Fibroblast of skin of scalp (primary cell): ENCODE measurements around the gene COG1. TPM values are rescaled to one million over a fixed set of nuclear protein-coding genes. Genes with fewer than 3 reads are reported as not detected.
"Not testable (repeated sequence)": the region's sequence is repeated elsewhere in the genome, so short reads cannot be mapped to it uniquely, and the experiment has no call there.

Source experiments
- DNase-seq: peaks from one replicate; pipeline ENCODE4 v3.0.0-alpha.2; 2013
- polyA plus RNA-seq, 2 experiments: library from polyadenylated mRNA; unstranded; fragments of 120-200 nt; gene quantifications; one replicate each; pipeline ENCODE4 v1.2.1, GENCODE V29; 2013; ENCODE audit not compliant: insufficient read length in 2 of 2

Gene COG1, protein sequence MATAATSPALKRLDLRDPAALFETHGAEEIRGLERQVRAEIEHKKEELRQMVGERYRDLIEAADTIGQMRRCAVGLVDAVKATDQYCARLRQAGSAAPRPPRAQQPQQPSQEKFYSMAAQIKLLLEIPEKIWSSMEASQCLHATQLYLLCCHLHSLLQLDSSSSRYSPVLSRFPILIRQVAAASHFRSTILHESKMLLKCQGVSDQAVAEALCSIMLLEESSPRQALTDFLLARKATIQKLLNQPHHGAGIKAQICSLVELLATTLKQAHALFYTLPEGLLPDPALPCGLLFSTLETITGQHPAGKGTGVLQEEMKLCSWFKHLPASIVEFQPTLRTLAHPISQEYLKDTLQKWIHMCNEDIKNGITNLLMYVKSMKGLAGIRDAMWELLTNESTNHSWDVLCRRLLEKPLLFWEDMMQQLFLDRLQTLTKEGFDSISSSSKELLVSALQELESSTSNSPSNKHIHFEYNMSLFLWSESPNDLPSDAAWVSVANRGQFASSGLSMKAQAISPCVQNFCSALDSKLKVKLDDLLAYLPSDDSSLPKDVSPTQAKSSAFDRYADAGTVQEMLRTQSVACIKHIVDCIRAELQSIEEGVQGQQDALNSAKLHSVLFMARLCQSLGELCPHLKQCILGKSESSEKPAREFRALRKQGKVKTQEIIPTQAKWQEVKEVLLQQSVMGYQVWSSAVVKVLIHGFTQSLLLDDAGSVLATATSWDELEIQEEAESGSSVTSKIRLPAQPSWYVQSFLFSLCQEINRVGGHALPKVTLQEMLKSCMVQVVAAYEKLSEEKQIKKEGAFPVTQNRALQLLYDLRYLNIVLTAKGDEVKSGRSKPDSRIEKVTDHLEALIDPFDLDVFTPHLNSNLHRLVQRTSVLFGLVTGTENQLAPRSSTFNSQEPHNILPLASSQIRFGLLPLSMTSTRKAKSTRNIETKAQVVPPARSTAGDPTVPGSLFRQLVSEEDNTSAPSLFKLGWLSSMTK
- 29.1 TPM for polyA plus RNA-seq (2013, experiment 1 of 2; ENCODE audit: insufficient read length)
- 26.3 TPM for polyA plus RNA-seq (2013, experiment 2 of 2; ENCODE audit: insufficient read length)

DNA sequence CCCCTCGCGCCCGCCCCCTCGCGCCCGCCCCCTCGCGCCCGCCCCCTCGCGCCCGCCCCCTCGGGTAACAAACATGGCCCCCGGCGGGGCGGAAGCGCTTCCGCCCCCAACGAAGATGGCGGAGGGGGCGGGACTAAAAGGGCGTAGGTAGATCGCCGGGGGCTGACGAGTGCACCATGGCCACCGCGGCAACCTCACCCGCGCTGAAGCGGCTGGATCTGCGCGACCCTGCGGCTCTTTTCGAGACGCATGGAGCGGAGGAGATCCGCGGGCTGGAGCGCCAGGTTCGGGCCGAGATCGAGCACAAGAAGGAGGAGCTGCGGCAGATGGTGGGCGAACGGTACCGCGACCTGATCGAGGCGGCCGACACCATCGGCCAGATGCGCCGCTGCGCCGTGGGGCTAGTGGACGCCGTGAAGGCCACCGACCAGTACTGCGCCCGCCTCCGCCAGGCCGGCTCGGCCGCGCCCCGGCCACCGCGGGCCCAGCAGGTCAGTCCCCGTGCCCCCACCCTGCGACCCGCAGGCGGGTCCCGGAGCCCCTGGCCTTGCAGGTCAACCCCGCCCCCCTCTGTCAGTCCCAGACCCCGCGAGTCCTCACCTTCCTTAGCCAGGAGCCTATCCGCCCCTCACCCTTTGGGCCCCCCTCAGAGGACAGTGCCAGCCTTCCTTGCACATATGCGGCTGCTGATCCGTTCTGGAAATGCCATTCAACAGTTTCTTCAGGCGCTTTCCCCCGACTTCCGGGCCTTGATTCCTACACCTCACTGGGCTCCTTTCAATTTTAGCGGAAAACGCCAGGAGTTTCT, at the start of gene COG1:
Gene COG1, plus strand, starts transcription at position 162 of the 808 bp plus-strand sequence. Its CDS starts 15 bp downstream, at position 177.
- peak; percentile 91 for DNase-seq

DNA sequence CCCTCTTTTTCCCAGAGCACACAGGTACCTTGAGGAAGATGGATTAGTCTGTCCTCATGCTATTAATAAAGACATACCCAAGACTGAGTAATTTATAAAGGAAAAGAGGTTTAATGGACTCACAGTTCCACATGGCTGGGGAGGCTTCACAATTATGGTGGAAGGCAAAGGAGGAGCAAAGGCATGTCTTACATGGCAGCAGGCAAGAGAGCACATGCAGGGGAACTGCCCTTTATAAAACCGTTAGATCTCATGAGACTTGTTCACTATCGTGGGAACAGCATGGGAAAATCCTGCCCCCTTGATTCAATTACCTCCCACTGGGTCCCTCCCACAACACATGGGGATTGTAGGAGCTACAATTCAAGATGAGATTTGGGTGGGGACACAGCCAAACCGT, 48.6 kb upstream of the COG1 start:
- DNase-seq, result not testable (repeated sequence)

DNA sequence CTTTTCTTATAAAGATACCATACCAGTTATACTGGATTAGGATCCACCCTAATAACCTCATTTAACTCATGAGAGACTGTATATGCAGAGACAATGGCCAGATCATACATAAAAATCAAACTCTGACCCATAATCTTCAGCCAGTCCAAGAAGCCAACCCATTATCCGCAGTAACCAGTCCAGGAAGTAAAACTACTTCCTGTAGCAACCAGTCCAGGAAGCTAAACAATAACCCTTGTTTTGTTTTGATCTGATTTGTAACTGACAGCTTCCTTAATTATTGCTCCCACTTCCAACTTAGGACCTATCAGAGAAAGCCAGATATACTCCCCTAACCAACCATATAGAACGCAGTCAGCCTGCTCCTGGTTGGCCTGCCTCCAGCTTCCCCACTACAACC, 47.2 kb upstream of the COG1 start:
- DNase-seq, result no peak

DNA sequence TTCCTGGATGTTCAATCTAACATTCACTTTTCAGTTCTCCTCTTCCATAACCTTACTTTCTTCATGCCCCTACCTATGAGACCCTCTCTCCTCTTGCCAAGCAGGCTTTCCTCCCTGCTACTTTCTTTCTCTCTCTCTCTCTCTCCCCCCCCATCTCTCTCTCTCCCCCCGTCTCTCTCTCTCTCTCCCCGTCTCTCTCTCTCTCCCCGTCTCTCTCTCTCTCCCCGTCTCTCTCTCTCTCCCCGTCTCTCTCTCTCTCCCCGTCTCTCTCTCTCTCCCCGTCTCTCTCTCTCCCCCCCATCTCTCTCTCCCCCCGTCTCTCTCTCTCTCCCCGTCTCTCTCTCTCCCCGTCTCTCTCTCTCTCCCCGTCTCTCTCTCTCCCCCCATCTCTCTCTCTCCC, 45.1 kb upstream of the COG1 start:
- not testable (repeated sequence) for DNase-seq

DNA sequence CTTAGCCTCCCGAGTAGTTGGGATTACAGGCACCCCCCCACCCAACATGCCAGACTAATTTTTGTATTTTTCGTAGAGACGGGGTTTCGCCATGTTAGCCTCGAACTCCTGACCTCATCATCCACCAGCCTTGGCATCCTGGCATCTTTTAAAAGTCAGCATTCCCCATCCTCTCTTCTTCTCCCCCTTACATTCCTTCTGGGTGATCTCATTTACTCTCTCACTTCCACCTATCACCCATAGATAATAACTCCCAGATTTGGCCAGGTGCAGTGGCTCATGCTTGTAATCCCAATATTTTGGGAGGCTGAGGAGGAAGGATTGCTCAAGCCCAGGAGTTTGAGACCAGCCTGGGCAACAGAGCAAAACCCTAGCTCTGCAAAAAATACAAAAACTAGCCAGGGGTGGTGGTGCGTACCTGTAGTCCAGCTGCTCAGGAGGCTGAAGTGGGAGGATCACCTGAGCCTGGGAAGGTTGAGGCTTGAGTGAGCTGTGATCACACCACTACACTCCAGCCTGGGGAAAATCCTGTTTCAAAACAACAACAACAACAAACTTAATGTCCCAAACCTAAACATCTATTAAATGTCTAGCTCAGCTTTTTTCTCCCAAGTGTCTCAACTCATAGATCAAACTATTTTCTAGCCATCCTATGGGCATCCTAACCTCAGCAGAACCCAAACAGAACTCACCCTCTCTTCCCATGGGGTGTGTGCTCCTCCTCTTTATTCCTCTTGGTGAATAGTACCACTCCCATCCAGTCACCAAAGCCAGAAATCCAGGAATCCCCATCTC, 44.1 kb upstream of the COG1 start:
- no peak for DNase-seq

DNA sequence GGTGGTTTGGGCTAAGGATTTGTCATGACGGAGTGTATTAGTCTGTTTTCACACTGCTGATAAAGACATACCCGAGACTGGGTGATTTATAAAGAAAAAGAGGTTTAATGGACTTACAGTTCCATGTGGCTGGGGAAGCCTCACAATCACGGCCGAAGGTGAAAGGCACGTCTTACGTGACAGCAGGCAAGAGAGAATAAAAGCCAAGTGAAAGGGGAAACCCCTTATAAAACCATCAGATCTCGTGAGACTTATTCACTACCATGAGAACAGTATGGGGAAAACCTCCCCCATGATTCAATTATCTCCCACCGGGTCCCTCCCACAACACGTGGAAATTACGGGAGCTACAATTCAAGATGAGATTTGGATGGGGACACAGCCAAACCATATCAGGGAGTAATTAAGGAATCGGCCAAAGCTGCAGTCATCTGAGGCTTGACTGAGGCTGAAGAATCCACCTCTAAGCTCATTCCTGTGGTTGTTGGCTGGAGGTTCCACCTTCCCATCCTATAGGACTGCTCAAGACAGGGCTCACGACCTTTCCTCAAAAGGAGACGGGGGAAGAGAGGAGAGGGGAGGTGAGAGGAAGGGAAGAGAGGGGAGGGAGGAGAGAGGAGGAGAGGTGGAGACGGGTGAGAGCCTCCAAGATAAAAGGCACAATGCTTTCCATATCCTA, 42.1 kb upstream of the COG1 start:
- DNase-seq, result not testable (repeated sequence)

DNA sequence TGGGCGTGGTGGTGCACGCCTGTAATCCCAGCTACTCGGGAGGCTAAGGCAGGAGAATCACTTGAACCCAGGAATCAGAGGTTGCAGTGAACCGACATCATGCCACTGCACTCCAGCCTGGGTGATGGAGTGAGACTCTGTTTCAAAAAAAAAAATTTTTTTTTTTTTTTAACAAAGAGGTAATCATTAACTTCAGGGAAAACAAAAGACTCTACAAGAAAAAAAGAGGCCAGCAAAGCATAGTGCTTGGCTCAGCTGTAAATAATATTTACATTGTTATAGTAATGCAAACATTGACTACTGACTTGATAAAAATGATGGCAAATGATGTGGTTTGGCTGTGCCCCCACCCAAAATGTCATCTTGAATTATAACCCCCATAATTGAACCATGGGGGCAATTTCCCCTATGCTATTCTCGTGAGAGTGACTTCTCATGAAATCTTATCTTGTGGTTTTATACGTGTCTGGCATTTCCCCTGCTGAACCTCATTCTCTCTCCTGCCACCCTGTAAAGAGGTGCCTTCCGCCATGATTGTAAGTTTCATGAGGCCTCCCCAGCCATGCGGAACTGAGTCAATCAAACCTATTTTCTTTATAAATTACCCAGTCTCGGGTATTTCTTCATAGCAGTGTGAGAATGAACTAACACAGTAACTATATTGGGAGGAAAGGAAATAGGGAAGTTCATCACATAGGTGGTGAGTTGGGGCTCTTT, 40.8 kb upstream of the COG1 start:
- DNase-seq, result no peak

DNA sequence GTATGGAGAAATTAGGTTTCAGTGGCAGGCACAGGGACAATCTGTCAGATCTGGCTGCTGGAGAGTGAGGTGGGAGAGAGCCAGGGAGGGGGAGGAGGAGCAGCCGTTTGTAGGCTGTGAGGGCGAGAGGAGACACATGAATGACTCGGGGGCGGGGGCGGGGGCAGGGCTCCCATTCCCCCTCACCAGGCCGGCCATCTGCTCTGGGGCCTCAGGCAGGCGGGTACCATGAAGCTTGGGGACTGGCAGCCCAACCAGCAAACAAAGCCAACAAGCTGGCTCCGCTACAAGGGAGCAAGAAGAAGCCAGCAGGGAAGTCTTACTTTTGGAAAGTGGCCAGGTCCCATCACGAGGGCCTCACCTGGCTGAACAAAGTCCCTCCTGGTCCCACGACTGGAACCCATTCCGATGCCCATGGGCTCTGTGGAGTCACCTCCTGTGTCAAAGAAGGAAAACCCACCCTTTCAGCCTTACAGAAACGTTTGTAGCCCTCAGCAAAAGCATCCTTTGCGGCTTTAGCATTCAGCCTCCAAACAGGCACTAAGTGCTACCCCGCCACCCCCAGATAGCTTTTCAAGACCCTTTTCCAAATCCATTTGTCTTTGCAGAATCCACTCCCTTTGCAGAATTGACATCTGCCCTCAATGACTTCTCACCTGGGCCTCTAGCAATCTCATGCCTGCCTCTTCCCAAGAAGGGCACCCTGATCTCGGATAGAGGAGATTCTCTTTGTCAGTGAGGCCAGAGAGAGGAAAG, 37.3 kb upstream of the COG1 start:
- no peak for DNase-seq

DNA sequence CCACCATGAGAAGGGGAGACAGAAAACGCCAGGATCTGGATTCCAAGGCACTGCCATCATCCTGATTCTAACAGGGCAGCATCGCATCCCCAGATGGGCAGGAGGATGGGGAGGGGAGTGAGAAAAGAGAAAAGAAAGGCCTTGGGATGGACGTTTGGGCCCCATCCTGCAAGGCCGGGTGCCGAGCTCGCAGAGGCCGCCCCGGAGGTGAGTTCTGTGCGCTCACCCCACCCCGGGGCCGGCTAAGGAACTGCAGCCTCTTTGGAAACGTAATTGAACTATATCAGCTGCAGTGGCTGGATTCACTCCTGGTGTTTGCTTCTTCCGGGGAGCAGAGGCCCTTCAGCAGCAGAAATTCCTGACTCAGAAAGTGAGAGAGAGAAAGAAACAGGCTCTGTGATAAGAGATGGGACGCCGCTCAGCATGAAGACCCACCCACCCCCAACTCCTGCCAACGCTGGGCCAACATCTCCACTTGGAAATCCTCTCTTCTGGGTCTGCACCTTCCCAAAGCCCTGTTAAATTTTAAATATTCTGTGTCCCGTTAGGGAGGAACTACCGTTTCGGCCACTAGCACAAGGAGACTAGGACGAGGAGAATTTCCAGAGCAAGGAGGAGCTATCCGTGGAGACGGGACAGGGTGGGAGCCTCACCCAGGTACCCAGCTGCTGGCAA, 36.6 kb upstream of the COG1 start:
- peak; percentile 66 for DNase-seq

DNA sequence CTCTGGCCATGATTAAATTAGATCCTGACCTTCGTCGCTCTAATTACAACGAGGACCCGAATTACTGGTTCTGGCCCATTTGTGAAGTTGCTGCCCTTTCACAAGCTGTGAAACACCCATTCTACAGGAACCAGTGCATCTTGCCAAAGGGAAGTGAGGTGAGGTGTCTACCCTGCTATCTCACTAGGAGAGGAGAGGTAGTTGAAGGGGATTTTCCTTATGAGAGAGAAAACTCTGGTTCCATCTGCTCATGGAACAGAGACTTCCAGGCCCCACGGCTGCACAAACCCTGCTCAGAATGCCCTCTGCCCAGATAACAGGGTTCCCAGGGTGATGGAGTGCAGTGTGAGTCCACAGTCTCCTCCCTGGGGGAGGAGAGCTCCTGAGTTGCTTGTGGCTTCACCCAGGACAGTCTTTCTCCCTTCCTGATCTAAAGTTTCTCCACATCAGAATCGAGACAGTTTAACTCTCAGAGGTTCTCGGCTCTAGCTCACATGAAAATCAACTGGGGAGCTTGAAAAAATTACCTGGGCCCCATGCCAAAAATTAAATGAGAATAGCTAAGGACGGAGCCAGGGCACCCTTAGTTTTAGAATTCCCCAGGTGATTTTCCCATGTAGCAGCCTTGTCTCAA, 35.9 kb upstream of the COG1 start:
- no peak for DNase-seq

DNA sequence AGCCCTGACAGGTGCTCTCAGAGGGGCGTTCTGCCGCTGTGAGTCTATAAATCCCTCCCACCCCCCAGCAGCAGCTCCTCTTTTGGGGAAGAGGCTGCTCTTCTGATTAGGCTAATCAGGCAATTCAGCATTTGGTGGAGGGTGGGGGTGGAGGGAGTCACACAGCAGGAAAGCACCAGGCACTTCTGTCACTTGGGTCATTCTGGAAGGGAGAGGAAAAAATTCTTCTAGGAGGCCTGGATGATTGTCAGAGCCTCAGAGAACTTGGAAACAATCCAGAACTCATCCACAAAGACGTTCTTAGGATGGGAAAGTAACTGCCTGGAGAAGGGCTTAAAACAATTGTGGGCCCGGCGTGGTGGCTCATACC, 35.3 kb upstream of the COG1 start:
- peak; percentile 20 for DNase-seq

DNA sequence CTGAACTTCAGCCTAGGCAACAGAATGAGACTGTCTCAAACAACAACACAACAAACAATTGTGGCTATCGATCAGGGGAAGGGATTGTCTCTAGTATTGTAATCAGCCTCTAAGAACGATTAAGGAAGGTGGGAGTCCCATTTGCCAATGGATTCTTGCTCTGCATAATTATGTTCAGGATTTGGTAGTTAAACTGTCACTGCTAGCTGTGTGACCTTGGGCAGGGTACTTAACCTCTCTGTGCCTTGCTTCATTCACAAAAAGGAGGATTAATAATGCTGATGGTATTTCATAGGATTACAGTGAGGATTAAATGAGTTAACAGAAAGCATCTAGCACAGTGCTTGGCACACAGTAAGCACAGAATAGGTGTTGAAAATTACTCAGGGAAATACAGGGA, 34.7 kb upstream of the COG1 start:
- DNase-seq, result no peak

DNA sequence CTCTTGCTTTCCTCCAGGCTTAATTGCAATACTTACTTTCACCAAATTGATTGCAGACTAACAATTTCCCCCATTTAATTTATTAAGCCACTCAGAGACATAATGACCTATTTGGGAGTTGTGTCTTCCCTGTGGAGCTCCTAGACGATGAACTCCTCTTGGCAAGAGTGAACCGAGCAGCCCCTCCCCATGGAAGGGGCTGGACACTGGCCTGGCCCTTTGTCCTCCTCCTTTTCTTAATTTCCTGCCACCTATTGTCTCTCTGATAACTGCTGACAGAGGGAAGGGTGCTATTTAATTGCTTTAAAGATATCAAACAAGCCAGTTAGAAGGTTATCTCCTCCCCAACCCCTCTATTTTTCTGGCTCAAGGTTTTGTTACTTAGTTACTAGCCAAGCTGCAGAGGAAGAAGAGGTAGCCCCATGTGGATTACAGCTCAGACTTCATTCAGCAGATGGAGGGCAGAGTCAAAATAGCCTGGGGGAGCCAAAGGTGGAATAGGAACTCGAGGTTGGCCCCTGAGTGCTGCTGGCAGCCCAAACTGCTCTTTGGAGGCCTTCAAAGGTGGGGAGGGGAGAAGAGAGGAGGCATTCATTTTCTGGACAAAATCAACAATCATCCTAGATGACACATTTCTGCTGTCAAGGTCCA, 31.8 kb upstream of the COG1 start:
- no peak for DNase-seq

DNA sequence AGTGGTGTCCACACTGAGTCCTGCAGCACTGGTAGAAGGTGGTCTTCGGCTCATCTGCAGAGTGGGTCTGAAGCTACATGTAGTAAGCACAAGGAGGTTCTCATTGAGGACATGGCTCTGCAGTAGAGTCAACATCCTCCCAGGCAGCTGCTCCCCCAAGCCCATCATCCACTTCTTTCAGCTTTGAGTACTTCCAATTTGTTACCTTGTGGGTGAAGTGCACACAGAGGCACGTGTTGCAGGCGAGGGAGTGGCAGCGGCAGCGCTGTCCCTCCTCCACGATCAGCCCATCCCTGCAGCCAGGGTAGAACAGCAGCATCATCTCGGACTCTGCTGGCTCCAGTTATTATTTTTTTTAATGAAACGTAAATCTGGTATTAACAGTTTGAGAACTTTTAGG, 29.8 kb upstream of the COG1 start:
- DNase-seq, result no peak

DNA sequence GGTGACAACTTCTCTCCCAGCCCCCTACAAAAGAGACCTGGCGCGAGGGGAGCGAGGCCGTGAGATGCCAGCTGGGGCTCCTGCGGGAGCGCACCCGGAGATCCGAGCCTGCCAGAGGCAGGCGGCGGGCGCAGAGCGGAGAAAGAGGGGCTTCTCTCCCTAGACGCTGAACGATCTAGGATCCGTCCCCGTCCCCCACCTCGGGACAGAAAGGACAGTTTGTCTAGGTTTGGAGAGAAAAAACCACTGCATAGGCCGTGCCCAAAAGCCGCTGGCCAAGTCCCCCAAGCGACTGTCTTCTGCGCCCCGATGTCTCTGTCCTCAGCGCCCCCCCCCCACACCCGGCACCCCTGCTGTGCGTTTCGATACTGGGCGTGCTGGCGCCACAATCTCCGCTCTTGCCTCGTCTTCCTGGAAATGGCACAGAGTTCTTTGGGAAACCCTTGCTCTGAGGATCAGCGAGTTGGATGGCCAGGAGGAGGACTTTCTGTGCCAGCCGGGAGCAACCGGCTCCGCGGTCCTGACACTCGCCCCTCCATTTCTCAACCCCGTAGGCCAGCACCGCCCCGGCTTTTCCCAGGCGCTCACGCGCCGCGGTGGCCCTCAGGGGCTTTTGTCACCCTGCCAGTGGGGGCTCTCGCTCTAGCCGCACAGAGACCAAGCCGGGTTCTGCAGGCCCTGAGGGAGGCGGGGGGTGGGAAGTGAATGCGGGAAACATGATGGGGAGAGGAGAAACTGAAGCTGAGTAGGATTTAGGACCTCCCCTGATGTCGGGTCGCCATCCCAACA, 27.0 kb upstream of the COG1 start:
- no peak for DNase-seq

DNA sequence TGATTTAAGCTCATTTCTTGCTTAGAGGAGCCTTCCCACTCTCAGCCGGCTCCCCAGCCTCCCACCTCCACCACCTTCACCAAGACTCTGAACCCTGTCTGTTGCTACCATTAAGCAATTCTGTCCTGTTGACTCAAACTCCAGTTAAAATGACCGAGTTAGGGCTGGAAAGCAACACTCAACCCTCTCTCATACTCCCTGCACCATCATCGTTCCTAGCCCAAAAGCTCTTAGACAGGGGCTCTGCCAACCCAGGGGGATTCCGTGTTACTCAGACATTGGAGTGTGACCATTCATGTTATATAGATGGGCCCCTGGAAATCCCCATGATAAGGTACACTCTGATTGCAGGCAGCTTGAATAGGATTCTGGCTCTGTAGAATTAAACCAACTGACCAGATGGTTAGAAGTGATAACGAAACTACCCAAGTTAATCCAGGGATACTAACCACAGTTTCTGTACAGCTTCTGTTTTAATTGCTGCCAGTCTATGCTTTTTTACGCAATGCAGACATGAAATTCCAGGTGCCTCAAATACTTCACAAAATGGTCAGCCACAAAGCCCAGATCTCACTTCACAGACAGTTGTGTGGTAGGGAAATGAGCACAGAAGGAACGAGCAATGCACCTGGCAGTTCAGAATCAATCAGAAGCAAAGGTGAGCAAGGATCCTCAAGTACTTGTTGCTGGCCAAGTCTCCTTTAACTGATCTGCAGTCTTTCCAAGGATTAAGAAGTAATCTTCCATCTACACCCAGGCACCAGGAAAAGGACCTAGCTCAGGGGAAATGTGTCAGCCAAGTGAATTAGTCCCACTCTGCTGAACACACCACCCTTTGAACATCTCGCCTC, 25.9 kb upstream of the COG1 start:
- no peak for DNase-seq
